HG02981 (cell line): ENCODE data around the gene JAK1.
"Not testable (repeated sequence)": the region's sequence is repeated elsewhere in the genome, so short reads cannot be mapped to it uniquely, and the experiment has no call there.

ENCODE experiments used
- ATAC-seq: cut with Tn5 transposase; IDR thresholded peaks from one replicate; pipeline ENCODE4 v1.9.1; 2021; ENCODE audit warnings: mild to moderate bottlenecking, moderate library complexity; ENCODE audit not compliant: unreplicated experiment

The JAK1 gene

GRCh38 chr1:64950284-64950809 is 16.0 kb downstream of the JAK1 start:
- no peak for ATAC-seq

GRCh38 chr1:64948905-64949833 is 17.2 kb downstream of the JAK1 start:
- ATAC-seq = no peak

- no peak for ATAC-seq
Observed at GRCh38 chr1:64948216-64948615, 18.1 kb downstream of the JAK1 start.

GRCh38 chr1:64946916-64947315 is 19.4 kb downstream of the JAK1 start:
- ATAC-seq = no peak

GRCh38 chr1:64944913-64945312 is 21.4 kb downstream of the JAK1 start:
- ATAC-seq = no peak

- no peak for ATAC-seq
Observed at GRCh38 chr1:64942675-64943074, 23.7 kb downstream of the JAK1 start.

- no peak for ATAC-seq
Observed at GRCh38 chr1:64942118-64942517, 24.2 kb downstream of the JAK1 start.

- ATAC-seq = no peak
Observed at GRCh38 chr1:64941461-64942117, 24.8 kb downstream of the JAK1 start.

GRCh38 chr1:64940025-64940424 is 26.3 kb downstream of the JAK1 start:
- no peak for ATAC-seq

- ATAC-seq = no peak
Observed at GRCh38 chr1:64938991-64939390, 27.4 kb downstream of the JAK1 start.

- no peak for ATAC-seq
Observed at GRCh38 chr1:64936956-64937355, 29.4 kb downstream of the JAK1 start.

GRCh38 chr1:64935551-64936155 is 30.7 kb downstream of the JAK1 start:
- no peak for ATAC-seq

GRCh38 chr1:64934878-64935275 is 31.5 kb downstream of the JAK1 start:
- no peak for ATAC-seq

- ATAC-seq = no peak
Observed at GRCh38 chr1:64934115-64934877, 32.1 kb downstream of the JAK1 start.

- no peak for ATAC-seq
Observed at GRCh38 chr1:64933296-64934070, 32.9 kb downstream of the JAK1 start.

GRCh38 chr1:64932962-64933295 is 33.4 kb downstream of the JAK1 start:
- ATAC-seq = no peak

- ATAC-seq = not testable (repeated sequence)
Observed at GRCh38 chr1:64930640-64931039, 35.7 kb downstream of the JAK1 start.

- ATAC-seq = no peak
Observed at GRCh38 chr1:64929221-64929620, 37.1 kb downstream of the JAK1 start.

- ATAC-seq = no peak
Observed at GRCh38 chr1:64928325-64928724, 38.0 kb downstream of the JAK1 start.

GRCh38 chr1:64925594-64925993 is 40.8 kb downstream of the JAK1 start:
- no peak for ATAC-seq
